Measurements from ENCODE around the gene MYH16.

DNA sequence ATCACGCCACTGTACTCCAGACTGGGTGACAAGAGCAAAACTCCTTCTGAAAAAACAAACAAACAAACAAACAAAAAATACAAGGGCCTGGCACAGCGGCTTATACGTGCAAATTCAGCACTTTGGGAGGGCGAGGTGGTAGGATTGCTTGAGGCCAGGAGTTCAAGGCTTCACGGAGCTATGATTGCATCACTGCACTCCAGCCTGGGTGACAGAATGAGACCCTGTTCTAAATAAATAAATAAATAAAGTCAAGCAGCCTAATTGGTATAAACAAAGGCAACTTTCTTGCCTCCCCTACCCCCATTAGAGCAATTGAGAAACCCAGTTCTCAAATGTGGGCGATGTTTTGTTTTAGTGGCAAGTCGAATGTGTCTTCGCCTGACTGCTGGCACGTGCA is 38.5 kb upstream of the MYH16 start:
- TF ChIP-seq, protein P1, sequence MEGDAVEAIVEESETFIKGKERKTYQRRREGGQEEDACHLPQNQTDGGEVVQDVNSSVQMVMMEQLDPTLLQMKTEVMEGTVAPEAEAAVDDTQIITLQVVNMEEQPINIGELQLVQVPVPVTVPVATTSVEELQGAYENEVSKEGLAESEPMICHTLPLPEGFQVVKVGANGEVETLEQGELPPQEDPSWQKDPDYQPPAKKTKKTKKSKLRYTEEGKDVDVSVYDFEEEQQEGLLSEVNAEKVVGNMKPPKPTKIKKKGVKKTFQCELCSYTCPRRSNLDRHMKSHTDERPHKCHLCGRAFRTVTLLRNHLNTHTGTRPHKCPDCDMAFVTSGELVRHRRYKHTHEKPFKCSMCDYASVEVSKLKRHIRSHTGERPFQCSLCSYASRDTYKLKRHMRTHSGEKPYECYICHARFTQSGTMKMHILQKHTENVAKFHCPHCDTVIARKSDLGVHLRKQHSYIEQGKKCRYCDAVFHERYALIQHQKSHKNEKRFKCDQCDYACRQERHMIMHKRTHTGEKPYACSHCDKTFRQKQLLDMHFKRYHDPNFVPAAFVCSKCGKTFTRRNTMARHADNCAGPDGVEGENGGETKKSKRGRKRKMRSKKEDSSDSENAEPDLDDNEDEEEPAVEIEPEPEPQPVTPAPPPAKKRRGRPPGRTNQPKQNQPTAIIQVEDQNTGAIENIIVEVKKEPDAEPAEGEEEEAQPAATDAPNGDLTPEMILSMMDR (IDR thresholded peaks at IDR 0.05; ENCODE audit: poor library complexity, severe bottlenecking) = no peak
- TF ChIP-seq RAD21 (conservative IDR thresholded peaks at IDR 0.05) (no peak), TAF1 (IDR thresholded peaks at IDR 0.05; ENCODE audit: low read depth) (no peak), EZH2 (IDR thresholded peaks at IDR 0.05; ENCODE audit: borderline replicate concordance, insufficient read depth, low read length, poor library complexity, severe bottlenecking) (no peak)
- TF ChIP-seq, protein P2, sequence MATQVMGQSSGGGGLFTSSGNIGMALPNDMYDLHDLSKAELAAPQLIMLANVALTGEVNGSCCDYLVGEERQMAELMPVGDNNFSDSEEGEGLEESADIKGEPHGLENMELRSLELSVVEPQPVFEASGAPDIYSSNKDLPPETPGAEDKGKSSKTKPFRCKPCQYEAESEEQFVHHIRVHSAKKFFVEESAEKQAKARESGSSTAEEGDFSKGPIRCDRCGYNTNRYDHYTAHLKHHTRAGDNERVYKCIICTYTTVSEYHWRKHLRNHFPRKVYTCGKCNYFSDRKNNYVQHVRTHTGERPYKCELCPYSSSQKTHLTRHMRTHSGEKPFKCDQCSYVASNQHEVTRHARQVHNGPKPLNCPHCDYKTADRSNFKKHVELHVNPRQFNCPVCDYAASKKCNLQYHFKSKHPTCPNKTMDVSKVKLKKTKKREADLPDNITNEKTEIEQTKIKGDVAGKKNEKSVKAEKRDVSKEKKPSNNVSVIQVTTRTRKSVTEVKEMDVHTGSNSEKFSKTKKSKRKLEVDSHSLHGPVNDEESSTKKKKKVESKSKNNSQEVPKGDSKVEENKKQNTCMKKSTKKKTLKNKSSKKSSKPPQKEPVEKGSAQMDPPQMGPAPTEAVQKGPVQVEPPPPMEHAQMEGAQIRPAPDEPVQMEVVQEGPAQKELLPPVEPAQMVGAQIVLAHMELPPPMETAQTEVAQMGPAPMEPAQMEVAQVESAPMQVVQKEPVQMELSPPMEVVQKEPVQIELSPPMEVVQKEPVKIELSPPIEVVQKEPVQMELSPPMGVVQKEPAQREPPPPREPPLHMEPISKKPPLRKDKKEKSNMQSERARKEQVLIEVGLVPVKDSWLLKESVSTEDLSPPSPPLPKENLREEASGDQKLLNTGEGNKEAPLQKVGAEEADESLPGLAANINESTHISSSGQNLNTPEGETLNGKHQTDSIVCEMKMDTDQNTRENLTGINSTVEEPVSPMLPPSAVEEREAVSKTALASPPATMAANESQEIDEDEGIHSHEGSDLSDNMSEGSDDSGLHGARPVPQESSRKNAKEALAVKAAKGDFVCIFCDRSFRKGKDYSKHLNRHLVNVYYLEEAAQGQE (IDR thresholded peaks at IDR 0.05; ENCODE audit: borderline replicate concordance) = no peak

Data from neural cell (in vitro differentiated cells).